GM12801 (cell line): ENCODE measurements around the gene PRKCB.

Experiments
- CTCF ChIP-seq: IDR thresholded peaks from one replicate; pipeline ENCODE4 v1.5.1; 2011; ENCODE audit warnings: control low read depth; ENCODE audit not compliant: insufficient read length; ENCODE audit errors: extremely low read depth

Gene PRKCB

GRCh38 chr16:23907903-23908302 lies 72.1 kb downstream of the PRKCB start:
- TF ChIP-seq CTCF: no peak

- TF ChIP-seq CTCF: no peak
These were observed 73.0 kb downstream of the PRKCB start for GRCh38 chr16:23908790-23909189.

- no peak for TF ChIP-seq CTCF
These were observed 74.1 kb downstream of the PRKCB start for GRCh38 chr16:23909792-23910418.

GRCh38 chr16:23914946-23915530 lies 79.3 kb downstream of the PRKCB start:
- TF ChIP-seq CTCF: no peak

- no peak for TF ChIP-seq CTCF
These were observed 81.8 kb downstream of the PRKCB start for GRCh38 chr16:23917621-23918020.

- TF ChIP-seq CTCF: no peak
These were observed 84.7 kb downstream of the PRKCB start for GRCh38 chr16:23920446-23920845.

- no peak for TF ChIP-seq CTCF
These were observed 85.1 kb downstream of the PRKCB start for GRCh38 chr16:23920899-23921298.
